ENCODE measurements around the gene MARCHF6. TPM values are rescaled to one million over a fixed set of nuclear protein-coding genes. Genes with fewer than 3 reads are reported as not detected.

Gene MARCHF6
- total and polyA plus RNA-seq, 9 of the 15 experiments (the other 6 are each of a cell fraction or from before 2014, with no cell fraction given) = 74.1 to 456 (median 116) TPM

- peak; percentile 87; the same call in 1 of the 2 replicates for TF ChIP-seq NKRF (IDR thresholded peaks at IDR 0.05; ENCODE audit: borderline replicate concordance)
- TF ChIP-seq LEF1 (IDR thresholded peaks at IDR 0.05) = peak; percentile 66; the same call in 1 of the 2 replicates
- TF ChIP-seq MYNN (IDR thresholded peaks at IDR 0.05) = no peak
- TF ChIP-seq MYNN (CRISPR knock-in tag; IDR thresholded peaks at IDR 0.05) = no peak
- no peak for TF ChIP-seq ZNF197 (CRISPR knock-in tag; IDR thresholded peaks at IDR 0.05; ENCODE audit: low read depth)
- peak in 1 of 3 experiments; percentile 48; a peak in 1 of 6 replicates for TF ChIP-seq ZBTB11 (CRISPR knock-in tag; IDR thresholded peaks at IDR 0.05)
- TF ChIP-seq HLTF (IDR thresholded peaks at IDR 0.05) = peak; percentile 97
- TF ChIP-seq ARID3B (CRISPR knock-in tag; IDR thresholded peaks at IDR 0.05; ENCODE audit: borderline replicate concordance) = no peak
- no peak for TF ChIP-seq BRCA1 (IDR thresholded peaks at IDR 0.05)
- no peak for TF ChIP-seq BRCA1 (CRISPR knock-in tag; IDR thresholded peaks at IDR 0.05)
- TF ChIP-seq TFAP4 (CRISPR knock-in tag; IDR thresholded peaks at IDR 0.05; ENCODE audit: borderline replicate concordance) = peak; percentile 67; the same call in 1 of the 2 replicates
- TF ChIP-seq FOXK2 (conservative IDR thresholded peaks at IDR 0.05 in 1 of 2, IDR thresholded peaks at IDR 0.05 in 1 of 2; ENCODE audit: low read depth in 2 of 2) = peak; percentile 92 to 94
- TF ChIP-seq AFF4 (CRISPR knock-in tag; IDR thresholded peaks at IDR 0.05) = peak; percentile 71; the same call in 1 of the 2 replicates
Measured at GRCh38 chr5:10307206-10308148, 46.0 kb upstream of the MARCHF6 start, which contains the start of gene CMBL (continued).
